ENCODE measurements around the gene ST6GAL2.

Gene ST6GAL2

DNA sequence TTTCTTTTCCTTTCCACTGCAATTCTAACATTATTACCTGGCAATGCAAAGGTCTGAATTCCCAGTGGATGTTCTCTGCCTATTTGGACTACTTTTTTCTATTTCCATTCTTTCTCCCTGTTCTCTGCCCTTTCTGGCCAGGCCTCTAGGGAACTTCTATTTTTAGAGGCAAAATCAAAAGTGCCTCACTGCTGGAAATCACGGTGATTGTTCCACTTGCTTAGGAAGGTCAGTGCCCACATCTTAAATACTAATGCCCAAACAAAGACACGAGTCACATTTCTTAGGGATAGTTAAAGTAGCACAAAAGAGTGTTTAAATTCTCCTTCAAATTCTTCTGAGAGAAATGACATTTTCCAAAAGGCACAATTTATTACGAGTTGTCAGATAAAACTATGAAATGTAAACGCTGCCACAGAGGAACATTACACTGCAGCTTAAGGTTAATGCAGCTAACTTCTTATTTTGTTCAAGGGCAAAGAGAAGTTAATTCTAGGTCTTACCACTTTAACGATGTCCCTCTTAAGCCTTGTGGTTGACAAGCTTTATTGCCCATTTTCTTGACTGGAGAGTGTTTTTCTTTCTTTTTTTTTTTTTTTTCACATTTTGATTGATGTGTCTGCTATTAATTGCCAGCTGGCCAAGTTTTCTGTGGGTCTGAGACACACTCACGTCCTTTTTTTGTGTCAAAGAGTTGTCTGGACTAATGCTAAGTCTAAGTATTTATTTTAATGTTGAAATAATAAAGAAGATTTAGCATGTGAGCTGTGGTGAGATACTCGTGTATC, 34.7 kb downstream of the ST6GAL2 start (continued):
- TF ChIP-seq, protein P1, sequence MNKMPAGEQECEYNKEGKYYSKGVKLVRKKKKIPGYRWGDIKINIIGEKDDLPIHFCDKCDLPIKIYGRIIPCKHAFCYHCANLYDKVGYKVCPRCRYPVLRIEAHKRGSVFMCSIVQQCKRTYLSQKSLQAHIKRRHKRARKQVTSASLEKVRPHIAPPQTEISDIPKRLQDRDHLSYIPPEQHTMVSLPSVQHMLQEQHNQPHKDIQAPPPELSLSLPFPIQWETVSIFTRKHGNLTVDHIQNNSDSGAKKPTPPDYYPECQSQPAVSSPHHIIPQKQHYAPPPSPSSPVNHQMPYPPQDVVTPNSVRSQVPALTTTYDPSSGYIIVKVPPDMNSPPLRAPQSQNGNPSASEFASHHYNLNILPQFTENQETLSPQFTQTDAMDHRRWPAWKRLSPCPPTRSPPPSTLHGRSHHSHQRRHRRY (tag by site-specific recombination; IDR thresholded peaks at IDR 0.05), result no peak
- TF ChIP-seq ZNF2 (tag by site-specific recombination; IDR thresholded peaks at IDR 0.05) (no peak), ZNF174 (tag by site-specific recombination; IDR thresholded peaks at IDR 0.05) (no peak), ZNF157 (tag by site-specific recombination; IDR thresholded peaks at IDR 0.05) (no peak), GLIS2 (tag by site-specific recombination; IDR thresholded peaks at IDR 0.05) (no peak), MZF1 (tag by site-specific recombination; IDR thresholded peaks at IDR 0.05; ENCODE audit: borderline replicate concordance) (no peak), ZNF350 (tag by site-specific recombination; IDR thresholded peaks at IDR 0.05) (no peak)
- TF ChIP-seq, protein P2, sequence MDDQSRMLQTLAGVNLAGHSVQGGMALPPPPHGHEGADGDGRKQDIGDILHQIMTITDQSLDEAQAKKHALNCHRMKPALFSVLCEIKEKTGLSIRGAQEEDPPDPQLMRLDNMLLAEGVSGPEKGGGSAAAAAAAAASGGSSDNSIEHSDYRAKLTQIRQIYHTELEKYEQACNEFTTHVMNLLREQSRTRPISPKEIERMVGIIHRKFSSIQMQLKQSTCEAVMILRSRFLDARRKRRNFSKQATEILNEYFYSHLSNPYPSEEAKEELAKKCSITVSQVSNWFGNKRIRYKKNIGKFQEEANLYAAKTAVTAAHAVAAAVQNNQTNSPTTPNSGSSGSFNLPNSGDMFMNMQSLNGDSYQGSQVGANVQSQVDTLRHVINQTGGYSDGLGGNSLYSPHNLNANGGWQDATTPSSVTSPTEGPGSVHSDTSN (CRISPR knock-in tag; IDR thresholded peaks at IDR 0.05), result no peak

DNA sequence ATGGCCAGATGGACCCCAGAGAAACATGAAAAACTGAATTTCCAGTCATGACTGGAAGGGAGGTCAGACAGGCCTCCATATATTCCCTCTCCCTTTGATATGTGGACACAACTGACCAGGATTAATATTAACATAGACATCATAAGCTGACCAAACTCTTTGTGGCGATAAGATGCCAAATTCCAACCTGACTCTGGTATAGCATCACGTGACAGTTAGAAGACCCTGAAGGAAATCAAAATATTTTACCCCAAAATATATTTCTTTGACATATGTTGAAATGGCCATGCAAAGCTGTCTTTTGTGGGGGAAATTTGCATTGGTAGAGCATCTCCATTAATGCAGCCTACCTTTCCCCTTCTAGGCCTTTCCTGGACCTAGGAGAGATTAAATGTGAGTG, 36.7 kb downstream of the ST6GAL2 start:
- Histone ChIP-seq H3K27ac (ENCODE audit: extremely low read depth, low read depth, low read length) (no peak overlapping the region), H3K36me3 (ENCODE audit: control insufficient read depth in 2 of 2, insufficient read depth in 1 of 2, low read length in 2 of 2) (no peaks in the 10 kb centered on the region), H3K4me1 (ENCODE audit: control insufficient read depth, insufficient read depth, low read length) (no peaks in the 10 kb centered on the region), H3K9me3 (ENCODE audit: control insufficient read depth, insufficient read depth, low read depth, low read length) (no peaks in the 10 kb centered on the region), H3K4me3 (ENCODE audit: low read depth, low read length) (no peak overlapping the region)
- TF ChIP-seq ZNF416 (tag by site-specific recombination; IDR thresholded peaks at IDR 0.05), result no peak
- no peak for TF ChIP-seq ZIC2 (tag by site-specific recombination; IDR thresholded peaks at IDR 0.05)
- TF ChIP-seq ZBTB21 (tag by site-specific recombination; IDR thresholded peaks at IDR 0.05), result no peak
- no peak for TF ChIP-seq BCL11A (tag by site-specific recombination; IDR thresholded peaks at IDR 0.05; ENCODE audit: low read depth)
- no peak for TF ChIP-seq RBAK (tag by site-specific recombination; IDR thresholded peaks at IDR 0.05)
- TF ChIP-seq, protein P3, sequence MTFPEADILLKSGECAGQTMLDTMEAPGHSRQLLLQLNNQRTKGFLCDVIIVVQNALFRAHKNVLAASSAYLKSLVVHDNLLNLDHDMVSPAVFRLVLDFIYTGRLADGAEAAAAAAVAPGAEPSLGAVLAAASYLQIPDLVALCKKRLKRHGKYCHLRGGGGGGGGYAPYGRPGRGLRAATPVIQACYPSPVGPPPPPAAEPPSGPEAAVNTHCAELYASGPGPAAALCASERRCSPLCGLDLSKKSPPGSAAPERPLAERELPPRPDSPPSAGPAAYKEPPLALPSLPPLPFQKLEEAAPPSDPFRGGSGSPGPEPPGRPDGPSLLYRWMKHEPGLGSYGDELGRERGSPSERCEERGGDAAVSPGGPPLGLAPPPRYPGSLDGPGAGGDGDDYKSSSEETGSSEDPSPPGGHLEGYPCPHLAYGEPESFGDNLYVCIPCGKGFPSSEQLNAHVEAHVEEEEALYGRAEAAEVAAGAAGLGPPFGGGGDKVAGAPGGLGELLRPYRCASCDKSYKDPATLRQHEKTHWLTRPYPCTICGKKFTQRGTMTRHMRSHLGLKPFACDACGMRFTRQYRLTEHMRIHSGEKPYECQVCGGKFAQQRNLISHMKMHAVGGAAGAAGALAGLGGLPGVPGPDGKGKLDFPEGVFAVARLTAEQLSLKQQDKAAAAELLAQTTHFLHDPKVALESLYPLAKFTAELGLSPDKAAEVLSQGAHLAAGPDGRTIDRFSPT (tag by site-specific recombination; IDR thresholded peaks at IDR 0.05), result no peak
- TF ChIP-seq ZSCAN16 (tag by site-specific recombination; IDR thresholded peaks at IDR 0.05), result no peak
- no peak for TF ChIP-seq ZNF830 (tag by site-specific recombination; IDR thresholded peaks at IDR 0.05; ENCODE audit: low read depth)
- no peak for TF ChIP-seq ZBTB48 (tag by site-specific recombination; IDR thresholded peaks at IDR 0.05)
- no peak for TF ChIP-seq ZNF354C (tag by site-specific recombination; IDR thresholded peaks at IDR 0.05; ENCODE audit: borderline replicate concordance, low read depth)
- no peak for TF ChIP-seq SALL2 (tag by site-specific recombination; IDR thresholded peaks at IDR 0.05; ENCODE audit: borderline replicate concordance)
- no peak for TF ChIP-seq ZNF571 (tag by site-specific recombination; IDR thresholded peaks at IDR 0.05)
- no peak for TF ChIP-seq KLF1 (tag by site-specific recombination; IDR thresholded peaks at IDR 0.05)
- TF ChIP-seq, protein P2 (CRISPR knock-in tag; IDR thresholded peaks at IDR 0.05), result no peak
- TF ChIP-seq KLF7 (tag by site-specific recombination; IDR thresholded peaks at IDR 0.05; ENCODE audit: borderline replicate concordance), result no peak
- TF ChIP-seq ZNF747 (tag by site-specific recombination; IDR thresholded peaks at IDR 0.05), result no peak
- TF ChIP-seq ZNF514 (tag by site-specific recombination; IDR thresholded peaks at IDR 0.05), result no peak
- TF ChIP-seq YY1 (tag by site-specific recombination; IDR thresholded peaks at IDR 0.05), result no peak
- no peak for TF ChIP-seq ZNF48 (tag by site-specific recombination; IDR thresholded peaks at IDR 0.05)
- CTCF ChIA-PET, result no interaction called here
- POLR2A ChIA-PET, result no interaction called here
